Liver (tissue), 9 donors: Measurements from ENCODE around the gene PAOX. TPM values are rescaled to one million over a fixed set of nuclear protein-coding genes. Genes with fewer than 3 reads are reported as not detected.

Experiments
- DNase-seq: peaks from one replicate; pipeline ENCODE4 v3.0.0-alpha.2; 2017; ENCODE audit warnings: low spot score
- H3K27ac ChIP-seq, 2 donors: one replicate each; pipeline ENCODE4 v1.7.0; 2013; ENCODE audit warnings: inconsistent platforms in 2 of 2, low read length in 2 of 2, control low read depth in 1 of 2, low read depth in 1 of 2, mild to moderate bottlenecking in 1 of 2
- H3K27me3 ChIP-seq, 4 donors: one replicate each; pipeline versions ENCODE4 v1.6.1 to v1.7.0; 2013; ENCODE audit warnings: low read length in 3 of 4, inconsistent platforms in 1 of 4, mild to moderate bottlenecking in 1 of 4, moderate library complexity in 1 of 4; ENCODE audit not compliant: control insufficient read depth in 4 of 4, insufficient read depth in 4 of 4
- H3K36me3 ChIP-seq, 4 donors: one replicate each; pipeline versions ENCODE4 v1.6.1 to v1.7.0; 2013; ENCODE audit warnings: low read length in 3 of 4, mild to moderate bottlenecking in 3 of 4, low read depth in 1 of 4, moderate library complexity in 1 of 4; ENCODE audit not compliant: control insufficient read depth in 4 of 4, insufficient read depth in 3 of 4
- H3K4me1 ChIP-seq, 4 donors: one replicate each; pipeline versions ENCODE4 v1.6.1 to v1.7.0; 2013; ENCODE audit warnings: low read length in 3 of 4, mild to moderate bottlenecking in 3 of 4, moderate library complexity in 1 of 4; ENCODE audit not compliant: control insufficient read depth in 4 of 4, insufficient read depth in 4 of 4
- H3K4me3 ChIP-seq, 3 donors: one replicate each; pipeline versions ENCODE4 v1.6.1 to v1.7.0; 2013; ENCODE audit warnings: low read length in 3 of 3, control low read depth in 1 of 3, low read depth in 1 of 3, mild to moderate bottlenecking in 1 of 3
- H3K9ac ChIP-seq, 2 donors: one replicate each; pipeline ENCODE4 v1.7.0; 2013; ENCODE audit warnings: low read length in 2 of 2, mild to moderate bottlenecking in 2 of 2, moderate library complexity in 2 of 2, control low read depth in 1 of 2, low read depth in 1 of 2
- H3K9me3 ChIP-seq, 4 donors: one replicate each; pipeline versions ENCODE4 v1.6.1 to v1.7.0; 2013; ENCODE audit warnings: low read length in 3 of 4; ENCODE audit not compliant: control insufficient read depth in 4 of 4
- ATF3 ChIP-seq: IDR thresholded peaks from 2 replicates; pipeline ENCODE4 v1.6.1; 2016; ENCODE audit warnings: antibody characterized with exemption
- CTCF ChIP-seq: fragments of 150-350 bp; IDR thresholded peaks from 2 replicates; pipeline ENCODE4 v1.5.1; 2017; ENCODE audit warnings: improper control_type of control experiment, low read depth, low read length; ENCODE audit not compliant: missing input control
- EGR1 ChIP-seq, 2 donors: IDR thresholded peaks; 2 replicates each; pipeline ENCODE4 v1.6.1; 2016 to 2018; ENCODE audit warnings: antibody characterized with exemption in 2 of 2, low read depth in 2 of 2
- FOXA1 ChIP-seq: IDR thresholded peaks from 2 replicates; pipeline ENCODE4 v1.6.1; 2016; ENCODE audit warnings: antibody characterized with exemption
- FOXA2 ChIP-seq: IDR thresholded peaks from 2 replicates; pipeline ENCODE4 v1.6.1; 2016; ENCODE audit warnings: antibody characterized with exemption
- GABPA ChIP-seq, 2 donors: IDR thresholded peaks in 1 of 2; conservative IDR thresholded peaks in 1 of 2; 2 replicates each; pipeline ENCODE4 v1.6.1; 2016; ENCODE audit warnings: antibody characterized with exemption in 2 of 2, mild to moderate bottlenecking in 1 of 2, moderate library complexity in 1 of 2
- HNF4A ChIP-seq, 2 donors: conservative IDR thresholded peaks; 2 replicates each; pipeline ENCODE4 v1.6.1; 2016; ENCODE audit warnings: antibody characterized with exemption in 2 of 2, mild to moderate bottlenecking in 2 of 2
- HNF4G ChIP-seq: IDR thresholded peaks from 2 replicates; pipeline ENCODE4 v1.6.1; 2016; ENCODE audit warnings: antibody characterized with exemption
- JUND ChIP-seq, 2 donors: IDR thresholded peaks; 2 replicates each; pipeline ENCODE4 v1.6.1; 2016; ENCODE audit warnings: antibody characterized with exemption in 2 of 2
- MAX ChIP-seq: IDR thresholded peaks from 2 replicates; pipeline ENCODE4 v1.6.1; 2016; ENCODE audit warnings: antibody characterized with exemption
- NR2F2 ChIP-seq: IDR thresholded peaks from 2 replicates; pipeline ENCODE4 v1.6.1; 2016; ENCODE audit warnings: antibody characterized with exemption
- RAD21 ChIP-seq, 2 donors: IDR thresholded peaks; 2 replicates each; pipeline ENCODE4 v1.6.1; 2016; ENCODE audit warnings: antibody characterized with exemption in 2 of 2, mild to moderate bottlenecking in 2 of 2
- REST ChIP-seq: IDR thresholded peaks from 2 replicates; pipeline ENCODE4 v1.6.1; 2016; ENCODE audit warnings: antibody characterized with exemption, mild to moderate bottlenecking
- SP1 ChIP-seq: IDR thresholded peaks from 2 replicates; pipeline ENCODE4 v1.6.1; 2018; ENCODE audit warnings: antibody characterized with exemption, mild to moderate bottlenecking
- TAF1 ChIP-seq: conservative IDR thresholded peaks from 2 replicates; pipeline ENCODE4 v1.6.1; 2016; ENCODE audit warnings: antibody characterized with exemption, mild to moderate bottlenecking
- YY1 ChIP-seq: IDR thresholded peaks from 2 replicates; pipeline ENCODE4 v1.6.1; 2016; ENCODE audit warnings: antibody characterized with exemption, mild to moderate bottlenecking
- ZBTB33 ChIP-seq: IDR thresholded peaks from 2 replicates; pipeline ENCODE4 v1.6.1; 2016; ENCODE audit warnings: antibody characterized with exemption
- WGBS: extraction: QIAGEN DNeasy Blood & Tissue Kit; methylation state at CpG from one replicate; pipeline ENCODE4 v1.1.7; 2013; 5-methylcytosine and 5-hydroxymethylcytosine counted together
- polyA plus RNA-seq, 2 donors: library from polyadenylated mRNA; stranded (reverse) in 1 of 2; unstranded in 1 of 2; fragments of 200-250 nt in 1 of 2; fragments of >200 nt in 1 of 2; fragmentation: Nextera tagmentation in 1 of 2; extraction: Ambion mirVana in 1 of 2; gene quantifications; one replicate each; pipeline versions ENCODE4 v1.2.1 to v1.2.3, GENCODE V29; 2013 to 2015
- total RNA-seq, 2 donors: library from RNA; depleted of rRNA; stranded (reverse); fragments of >200 nt; gene quantifications; one replicate each; pipeline ENCODE4 v1.2.3, GENCODE V29; 2014
- donor health status: healthy.
- donor health status: healthy.
- donor health status: healthy.
- donor health status: healthy.
- donor health status: healthy.

Gene PAOX
- total and polyA plus RNA-seq, 4 donors: 4.8 to 17.8 (median 13.3) TPM

- H3K4me3 ChIP-seq: no peak overlapping the region
- TF ChIP-seq FOXA2 (no peak), RAD21 (IDR thresholded peaks at IDR 0.05) (no peak), ATF3 (no peak), FOXA1 (no peak), HNF4G (no peak), YY1 (no peak), SP1 (no peak), GABPA (IDR thresholded peaks at IDR 0.05 in 1 of 2, conservative IDR thresholded peaks at IDR 0.05 in 1 of 2) (no peak), MAX (no peak)
- peaks cover 5 to 15% (median 7%) of the 10 kb centered on the region in 4 donors for H3K4me1 ChIP-seq
- 96% methylated on average over 12 of the region's 12 CpGs for WGBS
- H3K36me3 ChIP-seq: peaks cover 0 to 14% (median 10%) of the 10 kb centered on the region in 4 donors
- no peak overlapping the region for H3K9ac ChIP-seq
- no peaks in the 10 kb centered on the region for H3K9me3 ChIP-seq
- H3K27me3 ChIP-seq: no peaks in the 10 kb centered on the region
- H3K27ac ChIP-seq: no peak overlapping the region
- DNase-seq: no peak
These were observed 12.2 kb downstream of the PAOX start for GRCh38 chr10:133391249-133391635.

- 90% methylated on average over 12 of the region's 12 CpGs for WGBS
- no peak for DNase-seq
- H3K9ac ChIP-seq: no peak overlapping the region
- H3K27me3 ChIP-seq: no peaks in the 10 kb centered on the region
- no peak overlapping the region for H3K4me3 ChIP-seq
- H3K4me1 ChIP-seq: peaks cover 5 to 15% (median 7%) of the 10 kb centered on the region in 4 donors
- TF ChIP-seq RAD21 (IDR thresholded peaks at IDR 0.05) (no peak), FOXA2 (no peak), JUND (IDR thresholded peaks at IDR 0.05) (no peak), TAF1 (no peak), NR2F2 (no peak), CTCF (no peak), HNF4A (conservative IDR thresholded peaks at IDR 0.05) (no peak), ATF3 (no peak)
- no peak overlapping the region for H3K27ac ChIP-seq
- peaks cover 0 to 14% (median 10%) of the 10 kb centered on the region in 4 donors for H3K36me3 ChIP-seq
- H3K9me3 ChIP-seq: no peaks in the 10 kb centered on the region
These were observed 12.9 kb downstream of the PAOX start for GRCh38 chr10:133391761-133392518.

- H3K27me3 ChIP-seq: no peaks in the 10 kb centered on the region
- peak overlapping the region in 1 of 2 donors; percentile 24 for H3K9ac ChIP-seq
- peaks cover 3 to 21% (median 13%) of the 10 kb centered on the region in 4 donors for H3K36me3 ChIP-seq
- H3K4me3 ChIP-seq: peak overlapping the region in 1 of 3 donors; percentile 96
- no peak for DNase-seq
- no peaks in the 10 kb centered on the region for H3K9me3 ChIP-seq
- 35% methylated on average over 27 of the region's 27 CpGs for WGBS
- TF ChIP-seq FOXA2: no peak
- TF ChIP-seq FOXA1: no peak
- no peak for TF ChIP-seq JUND (IDR thresholded peaks at IDR 0.05)
- no peak for TF ChIP-seq ZBTB33
- TF ChIP-seq EGR1 (IDR thresholded peaks at IDR 0.05; ENCODE audit: low read depth in 2 of 2): no peak
- no peak for TF ChIP-seq GABPA (IDR thresholded peaks at IDR 0.05 in 1 of 2, conservative IDR thresholded peaks at IDR 0.05 in 1 of 2)
- TF ChIP-seq ATF3: no peak
- TF ChIP-seq REST: no peak
- H3K27ac ChIP-seq: peak overlapping the region in 1 of 2 donors; percentile 81
- H3K4me1 ChIP-seq: peaks cover 5 to 12% (median 7%) of the 10 kb centered on the region in 4 donors
These were observed 14.5 kb downstream of the PAOX start for GRCh38 chr10:133393401-133394063.
